ENCODE data around the gene KSR2.
A peak's percentile ranks its signal among the peaks of the same experiment; 100 is the strongest.
"Not testable (repeated sequence)": the region's sequence is repeated elsewhere in the genome, so short reads cannot be mapped to it uniquely, and the experiment has no call there.

The KSR2 gene

GRCh38 chr12:117968826-117969659 is at the start of gene KSR2:
KSR2 (minus strand) TSS chr12:117968990; CDS start chr12:117968255, 735 bp downstream.
- DNase-seq (ENCODE audit: low read depth in 2 of 3, low spot score in 2 of 3): peak; percentile 21 to 27 (median 25)

GRCh38 chr12:118017926-118018325 is 49.1 kb upstream of the KSR2 start:
- no peak for DNase-seq (ENCODE audit: low read depth in 2 of 3, low spot score in 2 of 3)

- peak; percentile 94 to 96 (median 95) for DNase-seq (ENCODE audit: low read depth in 2 of 3, low spot score in 2 of 3)
Measured at GRCh38 chr12:118016424-118017264, 47.9 kb upstream of the KSR2 start, which contains the start of gene RFC5. RFC5 (plus strand) TSS chr12:118016703; CDS start chr12:118016828, 125 bp downstream.

DNA sequence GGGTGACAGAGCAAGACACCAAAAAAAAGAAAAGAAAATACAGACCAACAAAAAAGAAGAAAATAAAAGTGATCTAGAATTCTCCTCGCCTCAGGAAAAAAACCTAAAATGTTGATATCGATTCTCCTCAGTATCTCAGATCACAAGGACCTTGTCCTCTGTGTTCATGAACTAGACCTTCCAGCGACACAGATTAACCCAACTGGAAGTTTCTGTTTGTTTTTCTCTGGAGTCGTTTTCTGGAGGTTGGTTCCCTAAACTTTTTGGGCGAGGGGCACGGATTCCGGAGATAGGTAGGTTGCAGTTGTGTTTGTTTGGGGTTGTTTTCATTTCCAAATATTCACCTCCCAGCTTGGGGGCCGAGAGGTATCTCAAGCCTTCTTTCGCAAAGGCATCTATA is 47.2 kb upstream of the KSR2 start:
- DNase-seq (ENCODE audit: low read depth in 2 of 3, low spot score in 2 of 3): no peak

DNA sequence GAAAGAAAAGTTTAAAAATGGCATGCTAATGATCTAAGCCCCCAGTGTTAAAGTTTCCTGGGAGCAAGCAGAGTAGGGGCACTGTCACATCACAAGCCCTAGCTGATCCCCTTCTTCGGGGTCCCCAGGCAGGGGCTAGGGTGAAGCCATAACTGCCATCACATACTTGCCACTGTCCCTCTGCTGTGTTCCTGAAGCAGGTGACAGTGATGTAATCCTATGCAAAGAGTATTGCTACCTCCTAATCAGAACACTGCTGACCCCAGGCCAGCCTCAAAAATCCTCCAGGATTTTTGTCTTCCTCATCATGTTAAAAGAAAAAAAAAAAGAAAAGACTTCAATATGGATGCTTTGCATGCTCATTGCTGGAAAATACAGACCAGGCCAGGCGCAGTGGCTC is 46.5 kb upstream of the KSR2 start:
- no peak for DNase-seq (ENCODE audit: low read depth in 2 of 3, low spot score in 2 of 3)

- DNase-seq (ENCODE audit: low read depth in 2 of 3, low spot score in 2 of 3): no peak
Measured at GRCh38 chr12:118013283-118013682, 44.5 kb upstream of the KSR2 start.

DNA sequence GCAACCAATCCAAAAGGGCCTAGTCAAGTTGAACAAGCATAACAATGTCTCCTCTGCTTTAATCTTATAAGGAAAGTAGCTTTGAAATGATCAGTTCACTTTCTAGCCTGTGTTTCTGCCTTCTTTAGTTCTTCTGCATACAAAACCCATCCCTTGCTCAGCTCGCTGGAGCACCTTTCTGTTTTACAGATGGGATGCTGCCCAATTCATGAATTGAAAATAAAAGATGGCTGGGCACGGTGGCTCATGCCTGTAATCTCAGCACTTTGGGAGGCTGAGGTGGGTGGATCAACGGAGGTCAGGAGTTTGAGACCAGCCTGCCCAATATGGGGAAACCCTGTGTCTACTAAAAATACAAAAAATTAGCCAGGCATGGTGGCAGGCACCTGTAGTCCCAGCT is 43.2 kb upstream of the KSR2 start:
- no peak for DNase-seq (ENCODE audit: low read depth in 2 of 3, low spot score in 2 of 3)

DNA sequence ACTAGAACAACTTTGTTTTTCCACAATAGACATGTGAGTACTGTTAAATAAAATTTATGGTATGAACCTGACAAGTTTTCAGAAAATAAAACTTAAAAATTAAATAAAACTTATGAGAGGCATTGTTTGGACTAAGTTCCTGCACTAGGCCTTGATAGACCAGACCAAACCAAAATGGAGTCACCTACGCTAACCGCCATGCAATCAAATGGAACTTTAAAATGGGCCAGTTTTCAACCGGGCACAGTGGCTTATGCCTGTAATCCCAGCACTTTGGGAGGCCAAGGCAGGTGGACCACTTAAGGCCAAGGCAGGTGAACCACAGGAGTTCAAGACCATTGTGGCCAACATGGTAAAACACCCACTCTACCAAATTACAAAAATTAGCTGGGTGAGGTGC is 42.6 kb upstream of the KSR2 start:
- DNase-seq (ENCODE audit: low read depth in 2 of 3, low spot score in 2 of 3): no peak

DNA sequence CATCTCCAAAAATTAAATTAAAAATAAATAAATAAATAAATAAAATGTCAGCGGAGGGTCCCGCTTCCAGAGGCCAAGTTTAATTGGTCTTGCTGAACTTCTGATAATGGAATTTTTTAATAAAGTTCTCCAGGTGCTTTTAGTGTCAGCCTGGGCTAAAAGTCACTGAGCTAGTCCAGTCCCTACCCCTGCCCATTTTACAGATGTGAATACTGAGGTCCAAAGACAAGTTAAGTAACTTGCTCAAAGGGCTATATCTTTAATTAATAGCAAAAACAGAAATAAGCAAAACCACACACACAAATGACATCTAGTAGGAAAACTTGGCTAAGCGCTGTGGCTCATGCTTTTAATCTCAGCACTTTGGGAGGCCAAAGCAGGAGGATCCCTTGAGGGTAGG is 42.1 kb upstream of the KSR2 start:
- no peak for DNase-seq (ENCODE audit: low read depth in 2 of 3, low spot score in 2 of 3)

DNA sequence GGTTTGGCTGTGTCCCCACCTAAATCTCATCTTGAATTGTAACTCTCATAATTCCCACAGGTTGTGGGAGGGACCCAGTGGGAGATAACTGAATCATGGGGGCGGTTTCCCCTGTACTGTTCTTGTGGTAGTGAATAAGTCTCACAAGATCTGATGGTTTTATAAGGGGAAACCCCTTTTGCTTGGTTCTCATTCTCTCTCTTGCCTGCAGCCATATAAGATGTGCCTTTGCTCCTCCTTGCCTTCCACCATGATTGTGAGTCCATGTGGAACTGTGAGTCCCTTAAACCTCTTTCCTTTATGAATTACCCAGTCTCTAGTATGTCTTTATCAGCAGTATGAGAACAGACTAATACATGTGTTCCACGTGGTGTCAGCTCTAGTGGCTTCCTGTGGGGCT is 31.0 kb upstream of the KSR2 start:
- DNase-seq (ENCODE audit: low read depth in 2 of 3, low spot score in 2 of 3): not testable (repeated sequence)

DNA sequence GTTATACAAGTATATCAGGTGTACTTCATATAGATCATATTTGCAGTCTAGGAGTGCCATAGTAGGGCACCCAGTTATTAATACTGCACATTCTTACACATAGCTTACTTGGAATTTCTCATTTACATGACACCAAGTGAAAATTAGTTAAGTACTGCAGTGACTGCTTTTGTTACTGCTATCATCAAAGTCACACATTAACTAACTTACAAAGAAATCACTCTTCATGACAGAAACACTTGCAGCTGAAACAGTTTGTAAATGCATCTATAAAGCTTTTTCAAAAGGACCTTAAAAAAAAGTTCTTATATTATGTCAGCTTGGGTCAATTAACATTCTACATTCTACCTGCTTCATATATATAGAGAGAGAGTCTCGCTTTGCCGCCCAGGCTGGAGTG is 29.9 kb upstream of the KSR2 start:
- DNase-seq (ENCODE audit: low read depth in 2 of 3, low spot score in 2 of 3): no peak

- no peak for DNase-seq (ENCODE audit: low read depth in 2 of 3, low spot score in 2 of 3)
Measured at GRCh38 chr12:117994551-117995438, 26.0 kb upstream of the KSR2 start.

- no peak for DNase-seq (ENCODE audit: low read depth in 2 of 3, low spot score in 2 of 3)
Measured at GRCh38 chr12:117986705-117987469, 18.1 kb upstream of the KSR2 start.

DNA sequence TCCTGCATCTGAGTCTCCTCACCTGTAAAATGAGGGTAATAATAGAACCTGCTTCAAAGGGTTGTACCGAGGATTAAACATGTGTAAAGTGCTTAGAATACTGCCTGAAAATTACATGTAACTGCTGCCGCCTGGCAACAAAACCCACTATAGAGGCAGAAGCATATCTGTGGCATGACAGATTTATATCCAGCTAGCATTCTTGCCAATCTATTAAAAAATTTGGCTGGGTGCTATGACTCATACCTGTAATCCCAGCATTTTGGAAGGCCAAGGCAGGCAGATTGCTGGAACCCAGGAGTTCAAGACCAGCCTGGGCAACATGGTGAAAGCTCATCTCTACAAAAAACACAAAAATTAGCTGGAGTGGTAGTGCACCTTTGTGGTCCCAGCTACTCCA is 16.4 kb upstream of the KSR2 start:
- no peak for DNase-seq (ENCODE audit: low read depth in 2 of 3, low spot score in 2 of 3)

DNA sequence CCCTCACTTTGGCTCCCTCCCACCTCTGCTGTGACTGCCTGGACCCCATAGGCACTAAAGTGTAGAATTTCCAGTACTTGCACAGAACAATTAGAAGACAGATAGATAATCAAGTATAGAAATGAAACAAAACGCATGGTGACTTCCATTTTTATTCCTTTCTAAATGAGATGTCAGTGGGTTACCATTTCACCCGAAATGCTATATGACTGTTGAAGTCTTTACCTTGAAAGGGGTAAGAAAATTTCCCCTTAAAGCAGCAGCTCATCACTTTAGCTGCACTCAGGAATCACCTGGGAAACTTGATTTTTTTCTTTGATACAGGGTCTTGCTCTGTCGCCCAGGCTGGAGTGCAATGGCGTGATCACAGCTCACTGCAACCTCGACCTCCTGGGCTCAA is 12.5 kb upstream of the KSR2 start:
- no peak for DNase-seq (ENCODE audit: low read depth in 2 of 3, low spot score in 2 of 3)

GRCh38 chr12:117980616-117981015 is 11.8 kb upstream of the KSR2 start:
- DNase-seq (ENCODE audit: low read depth in 2 of 3, low spot score in 2 of 3): no peak

DNA sequence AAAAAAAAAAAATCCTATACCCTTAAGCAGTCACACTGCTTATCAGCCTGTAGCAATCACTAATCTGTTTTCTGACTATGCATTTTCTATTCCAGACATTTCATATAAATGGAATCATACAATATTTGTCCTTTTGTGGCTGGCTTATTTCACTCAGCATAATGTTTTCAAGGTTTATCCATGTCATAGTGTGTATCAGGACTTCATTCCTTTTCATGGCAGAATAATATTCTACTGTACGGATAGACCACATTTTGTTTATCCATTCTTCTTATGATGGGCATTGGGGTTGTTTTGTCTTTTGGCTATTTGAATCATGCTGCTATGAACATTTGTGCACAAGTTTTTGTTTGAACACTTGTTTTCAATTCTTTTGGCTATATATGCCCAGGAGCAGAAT is 8.6 kb upstream of the KSR2 start:
- DNase-seq (ENCODE audit: low read depth in 2 of 3, low spot score in 2 of 3): no peak

- DNase-seq (ENCODE audit: low read depth in 2 of 3, low spot score in 2 of 3): no peak
Measured at GRCh38 chr12:117975006-117975405, 6.2 kb upstream of the KSR2 start.

DNA sequence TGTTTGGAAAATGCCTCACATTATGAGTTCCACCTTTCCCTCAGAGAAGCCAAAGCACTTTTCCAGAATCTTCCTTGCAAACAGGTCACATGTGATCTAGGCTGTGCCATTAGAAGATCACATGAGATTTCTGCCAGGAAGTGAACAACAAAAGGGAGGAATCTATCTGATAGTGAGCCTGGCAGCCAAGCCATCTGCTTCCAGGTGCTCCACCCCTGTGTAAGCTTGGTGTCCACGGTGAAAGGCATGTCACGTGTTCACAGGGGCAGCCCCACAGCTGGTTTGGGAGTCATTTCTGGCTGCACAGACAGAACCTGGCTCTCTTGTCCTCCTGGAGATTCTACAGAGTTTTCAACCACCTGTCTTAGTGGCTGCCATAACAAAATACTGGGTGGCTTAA is 3.5 kb upstream of the KSR2 start:
- DNase-seq (ENCODE audit: low read depth in 2 of 3, low spot score in 2 of 3): no peak

DNA sequence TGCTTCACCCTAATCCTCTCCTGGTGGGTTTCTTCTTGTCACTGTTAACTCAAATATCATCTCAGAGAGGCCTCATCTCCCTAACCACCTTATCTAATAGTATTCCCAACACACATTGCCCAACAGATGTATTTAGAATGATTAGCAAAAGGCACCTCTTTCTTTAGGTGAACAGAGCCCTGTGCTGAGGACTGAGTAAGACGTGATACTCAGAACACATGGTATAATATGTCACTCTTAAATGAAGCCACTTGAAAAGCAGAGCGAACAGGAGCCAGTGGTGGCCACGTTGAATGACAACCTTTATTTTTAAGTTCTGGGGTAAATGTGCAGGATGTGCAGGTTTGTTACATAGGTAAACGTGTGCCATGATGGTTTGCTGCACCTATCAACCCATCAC is 1.5 kb upstream of the KSR2 start:
- no peak for DNase-seq (ENCODE audit: low read depth in 2 of 3, low spot score in 2 of 3)
